Activated naive CD8-positive, alpha-beta T cell (primary cell): Measurements from ENCODE around the gene ABI1.

ENCODE experiments used
- H3K27ac Mint-ChIP-seq: one replicate; pipeline ENCODE4 v1.8.0; 2021; ENCODE audit warnings: mixed read lengths
- H3K27me3 Mint-ChIP-seq: one replicate; pipeline ENCODE4 v1.8.0; 2021; ENCODE audit warnings: mixed read lengths
- H3K36me3 Mint-ChIP-seq: one replicate; pipeline ENCODE4 v1.8.0; 2021; ENCODE audit warnings: mixed read lengths
- H3K4me1 Mint-ChIP-seq: one replicate; pipeline ENCODE4 v1.8.0; 2021; ENCODE audit warnings: low read depth, mixed read lengths
- H3K4me3 Mint-ChIP-seq: one replicate; pipeline ENCODE4 v1.8.0; 2021; ENCODE audit warnings: mild to moderate bottlenecking, mixed read lengths
- H3K9me3 Mint-ChIP-seq: one replicate; pipeline ENCODE4 v1.8.0; 2021; ENCODE audit warnings: low read depth, mixed read lengths

The ABI1 gene

GRCh38 chr10:26703096-26703495 is 157.7 kb downstream of the ABI1 start:
- Mint-ChIP-seq H3K9me3 (no peaks in the 10 kb centered on the region), H3K4me1 (peaks cover 27% of the 10 kb centered on the region), H3K36me3 (peaks cover 18% of the 10 kb centered on the region), H3K27ac (no peak overlapping the region), H3K4me3 (no peak overlapping the region), H3K27me3 (no peaks in the 10 kb centered on the region)

GRCh38 chr10:26700884-26701630 is 159.7 kb downstream of the ABI1 start:
- Mint-ChIP-seq H3K4me1 (peaks cover 33% of the 10 kb centered on the region), H3K27ac (no peak overlapping the region), H3K4me3 (peak overlapping the region; percentile 52), H3K27me3 (no peaks in the 10 kb centered on the region), H3K9me3 (no peaks in the 10 kb centered on the region), H3K36me3 (peaks cover 13% of the 10 kb centered on the region)

GRCh38 chr10:26699631-26700030 is 161.1 kb downstream of the ABI1 start:
- peak overlapping the region; percentile 99 for H3K4me3 Mint-ChIP-seq
- H3K27me3 Mint-ChIP-seq: no peaks in the 10 kb centered on the region
- H3K9me3 Mint-ChIP-seq: no peaks in the 10 kb centered on the region
- H3K27ac Mint-ChIP-seq: no peak overlapping the region
- H3K36me3 Mint-ChIP-seq: peaks cover 13% of the 10 kb centered on the region
- peaks cover 31% of the 10 kb centered on the region for H3K4me1 Mint-ChIP-seq

- Mint-ChIP-seq H3K27me3 (no peaks in the 10 kb centered on the region), H3K4me1 (peaks cover 31% of the 10 kb centered on the region), H3K4me3 (peak overlapping the region; percentile 99), H3K9me3 (no peaks in the 10 kb centered on the region), H3K36me3 (peaks cover 9% of the 10 kb centered on the region), H3K27ac (peak overlapping the region; percentile 28)
These were observed 161.8 kb downstream of the ABI1 start for GRCh38 chr10:26698909-26699308.

- Mint-ChIP-seq H3K4me3 (peak overlapping the region; percentile 99), H3K27me3 (no peaks in the 10 kb centered on the region), H3K36me3 (peaks cover 9% of the 10 kb centered on the region), H3K27ac (peak overlapping the region; percentile 93), H3K9me3 (no peaks in the 10 kb centered on the region), H3K4me1 (peaks cover 31% of the 10 kb centered on the region)
These were observed 162.7 kb downstream of the ABI1 start for GRCh38 chr10:26697922-26698608.

- Mint-ChIP-seq H3K27ac (peak within 1 kb of the TSS; percentile 95), H3K4me1 (peaks cover 30% of the 10 kb centered on the region), H3K4me3 (peak within 1 kb of the TSS; percentile 99), H3K27me3 (no peaks in the 10 kb centered on the region), H3K9me3 (no peaks in the 10 kb centered on the region), H3K36me3 (peaks cover 9% of the 10 kb centered on the region)
These were observed 163.4 kb downstream of the ABI1 start, which contains the start of gene PDSS1 for GRCh38 chr10:26697163-26697921. PDSS1 (plus strand) TSS chr10:26697701; CDS start chr10:26697712, 11 bp downstream.

GRCh38 chr10:26696786-26697162 is 164.0 kb downstream of the ABI1 start:
- Mint-ChIP-seq H3K4me3 (peak overlapping the region; percentile 94), H3K36me3 (peaks cover 6% of the 10 kb centered on the region), H3K27me3 (no peaks in the 10 kb centered on the region), H3K27ac (peak overlapping the region; percentile 95), H3K9me3 (no peaks in the 10 kb centered on the region), H3K4me1 (peaks cover 26% of the 10 kb centered on the region)
